Liver (tissue), 9 donors: ENCODE measurements around the gene LEMD2. TPM values are rescaled to one million over a fixed set of nuclear protein-coding genes. Genes with fewer than 3 reads are reported as not detected.
A peak's percentile ranks its signal among the peaks of the same experiment; 100 is the strongest.

Experiments used
- DNase-seq: peaks from one replicate; pipeline ENCODE4 v3.0.0-alpha.2; 2017; ENCODE audit warnings: low spot score
- H3K27ac ChIP-seq, 2 donors: one replicate each; pipeline ENCODE4 v1.7.0; 2013; ENCODE audit warnings: inconsistent platforms in 2 of 2, low read length in 2 of 2, control low read depth in 1 of 2, low read depth in 1 of 2, mild to moderate bottlenecking in 1 of 2
- H3K27me3 ChIP-seq, 4 donors: one replicate each; pipeline versions ENCODE4 v1.6.1 to v1.7.0; 2013; ENCODE audit warnings: low read length in 3 of 4, inconsistent platforms in 1 of 4, mild to moderate bottlenecking in 1 of 4, moderate library complexity in 1 of 4; ENCODE audit not compliant: control insufficient read depth in 4 of 4, insufficient read depth in 4 of 4
- H3K36me3 ChIP-seq, 4 donors: one replicate each; pipeline versions ENCODE4 v1.6.1 to v1.7.0; 2013; ENCODE audit warnings: low read length in 3 of 4, mild to moderate bottlenecking in 3 of 4, low read depth in 1 of 4, moderate library complexity in 1 of 4; ENCODE audit not compliant: control insufficient read depth in 4 of 4, insufficient read depth in 3 of 4
- H3K4me1 ChIP-seq, 4 donors: one replicate each; pipeline versions ENCODE4 v1.6.1 to v1.7.0; 2013; ENCODE audit warnings: low read length in 3 of 4, mild to moderate bottlenecking in 3 of 4, moderate library complexity in 1 of 4; ENCODE audit not compliant: control insufficient read depth in 4 of 4, insufficient read depth in 4 of 4
- H3K4me3 ChIP-seq, 3 donors: one replicate each; pipeline versions ENCODE4 v1.6.1 to v1.7.0; 2013; ENCODE audit warnings: low read length in 3 of 3, control low read depth in 1 of 3, low read depth in 1 of 3, mild to moderate bottlenecking in 1 of 3
- H3K9ac ChIP-seq, 2 donors: one replicate each; pipeline ENCODE4 v1.7.0; 2013; ENCODE audit warnings: low read length in 2 of 2, mild to moderate bottlenecking in 2 of 2, moderate library complexity in 2 of 2, control low read depth in 1 of 2, low read depth in 1 of 2
- H3K9me3 ChIP-seq, 4 donors: one replicate each; pipeline versions ENCODE4 v1.6.1 to v1.7.0; 2013; ENCODE audit warnings: low read length in 3 of 4; ENCODE audit not compliant: control insufficient read depth in 4 of 4
- ATF3 ChIP-seq: IDR thresholded peaks from 2 replicates; pipeline ENCODE4 v1.6.1; 2016; ENCODE audit warnings: antibody characterized with exemption
- EGR1 ChIP-seq, 2 donors: IDR thresholded peaks; 2 replicates each; pipeline ENCODE4 v1.6.1; 2016 to 2018; ENCODE audit warnings: antibody characterized with exemption in 2 of 2, low read depth in 2 of 2
- FOXA1 ChIP-seq: IDR thresholded peaks from 2 replicates; pipeline ENCODE4 v1.6.1; 2016; ENCODE audit warnings: antibody characterized with exemption
- FOXA2 ChIP-seq: IDR thresholded peaks from 2 replicates; pipeline ENCODE4 v1.6.1; 2016; ENCODE audit warnings: antibody characterized with exemption
- GABPA ChIP-seq, 2 donors: IDR thresholded peaks in 1 of 2; conservative IDR thresholded peaks in 1 of 2; 2 replicates each; pipeline ENCODE4 v1.6.1; 2016; ENCODE audit warnings: antibody characterized with exemption in 2 of 2, mild to moderate bottlenecking in 1 of 2, moderate library complexity in 1 of 2
- HNF4A ChIP-seq, 2 donors: conservative IDR thresholded peaks; 2 replicates each; pipeline ENCODE4 v1.6.1; 2016; ENCODE audit warnings: antibody characterized with exemption in 2 of 2, mild to moderate bottlenecking in 2 of 2
- HNF4G ChIP-seq: IDR thresholded peaks from 2 replicates; pipeline ENCODE4 v1.6.1; 2016; ENCODE audit warnings: antibody characterized with exemption
- JUND ChIP-seq, 2 donors: IDR thresholded peaks; 2 replicates each; pipeline ENCODE4 v1.6.1; 2016; ENCODE audit warnings: antibody characterized with exemption in 2 of 2
- MAX ChIP-seq: IDR thresholded peaks from 2 replicates; pipeline ENCODE4 v1.6.1; 2016; ENCODE audit warnings: antibody characterized with exemption
- NR2F2 ChIP-seq: IDR thresholded peaks from 2 replicates; pipeline ENCODE4 v1.6.1; 2016; ENCODE audit warnings: antibody characterized with exemption
- RAD21 ChIP-seq, 2 donors: IDR thresholded peaks; 2 replicates each; pipeline ENCODE4 v1.6.1; 2016; ENCODE audit warnings: antibody characterized with exemption in 2 of 2, mild to moderate bottlenecking in 2 of 2
- REST ChIP-seq: IDR thresholded peaks from 2 replicates; pipeline ENCODE4 v1.6.1; 2016; ENCODE audit warnings: antibody characterized with exemption, mild to moderate bottlenecking
- RXRA ChIP-seq, 2 donors: IDR thresholded peaks; 2 replicates each; pipeline ENCODE4 v1.6.1; 2017 to 2018; ENCODE audit warnings: antibody characterized with exemption in 2 of 2, mild to moderate bottlenecking in 1 of 2
- SP1 ChIP-seq: IDR thresholded peaks from 2 replicates; pipeline ENCODE4 v1.6.1; 2018; ENCODE audit warnings: antibody characterized with exemption, mild to moderate bottlenecking
- TAF1 ChIP-seq: conservative IDR thresholded peaks from 2 replicates; pipeline ENCODE4 v1.6.1; 2016; ENCODE audit warnings: antibody characterized with exemption, mild to moderate bottlenecking
- YY1 ChIP-seq: IDR thresholded peaks from 2 replicates; pipeline ENCODE4 v1.6.1; 2016; ENCODE audit warnings: antibody characterized with exemption, mild to moderate bottlenecking
- WGBS: extraction: QIAGEN DNeasy Blood & Tissue Kit; methylation state at CpG from one replicate; pipeline ENCODE4 v1.1.7; 2013; 5-methylcytosine and 5-hydroxymethylcytosine counted together
- polyA plus RNA-seq, 2 donors: library from polyadenylated mRNA; stranded (reverse) in 1 of 2; unstranded in 1 of 2; fragments of 200-250 nt in 1 of 2; fragments of >200 nt in 1 of 2; fragmentation: Nextera tagmentation in 1 of 2; extraction: Ambion mirVana in 1 of 2; gene quantifications; one replicate each; pipeline versions ENCODE4 v1.2.1 to v1.2.3, GENCODE V29; 2013 to 2015
- total RNA-seq, 2 donors: library from RNA; depleted of rRNA; stranded (reverse); fragments of >200 nt; gene quantifications; one replicate each; pipeline ENCODE4 v1.2.3, GENCODE V29; 2014
- TF ChIP-seq, protein P1 (sequence below): fragments of 150-350 bp; IDR thresholded peaks from 2 replicates; pipeline ENCODE4 v1.5.1; 2017; ENCODE audit warnings: improper control_type of control experiment, low read depth, low read length; ENCODE audit not compliant: missing input control
- TF ChIP-seq, protein P2 (sequence below): IDR thresholded peaks from 2 replicates; pipeline ENCODE4 v1.6.1; 2016; ENCODE audit warnings: antibody characterized with exemption
- donor health status: healthy.
- donor health status: healthy.
- donor health status: healthy.
- donor health status: healthy.
- donor health status: healthy.

Gene LEMD2
- total and polyA plus RNA-seq, 4 donors: 6.5 to 23.1 (median 16.6) TPM

- Histone ChIP-seq H3K27me3 (no peaks in the 10 kb centered on the region), H3K4me3 (no peak overlapping the region), H3K9me3 (no peaks in the 10 kb centered on the region), H3K27ac (peak overlapping the region in 1 of 2 donors; percentile 19), H3K9ac (no peak overlapping the region), H3K36me3 (no peaks in the 10 kb centered on the region), H3K4me1 (peaks cover 12 to 35% (median 23%) of the 10 kb centered on the region in 4 donors)
- 83% methylated on average over 9 of the region's 9 CpGs for WGBS
- TF ChIP-seq JUND (IDR thresholded peaks at IDR 0.05): no peak
- TF ChIP-seq, protein P1, sequence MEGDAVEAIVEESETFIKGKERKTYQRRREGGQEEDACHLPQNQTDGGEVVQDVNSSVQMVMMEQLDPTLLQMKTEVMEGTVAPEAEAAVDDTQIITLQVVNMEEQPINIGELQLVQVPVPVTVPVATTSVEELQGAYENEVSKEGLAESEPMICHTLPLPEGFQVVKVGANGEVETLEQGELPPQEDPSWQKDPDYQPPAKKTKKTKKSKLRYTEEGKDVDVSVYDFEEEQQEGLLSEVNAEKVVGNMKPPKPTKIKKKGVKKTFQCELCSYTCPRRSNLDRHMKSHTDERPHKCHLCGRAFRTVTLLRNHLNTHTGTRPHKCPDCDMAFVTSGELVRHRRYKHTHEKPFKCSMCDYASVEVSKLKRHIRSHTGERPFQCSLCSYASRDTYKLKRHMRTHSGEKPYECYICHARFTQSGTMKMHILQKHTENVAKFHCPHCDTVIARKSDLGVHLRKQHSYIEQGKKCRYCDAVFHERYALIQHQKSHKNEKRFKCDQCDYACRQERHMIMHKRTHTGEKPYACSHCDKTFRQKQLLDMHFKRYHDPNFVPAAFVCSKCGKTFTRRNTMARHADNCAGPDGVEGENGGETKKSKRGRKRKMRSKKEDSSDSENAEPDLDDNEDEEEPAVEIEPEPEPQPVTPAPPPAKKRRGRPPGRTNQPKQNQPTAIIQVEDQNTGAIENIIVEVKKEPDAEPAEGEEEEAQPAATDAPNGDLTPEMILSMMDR: no peak
- no peak for TF ChIP-seq REST
- no peak for TF ChIP-seq YY1
- no peak for TF ChIP-seq HNF4A (conservative IDR thresholded peaks at IDR 0.05)
- TF ChIP-seq FOXA2: no peak
- TF ChIP-seq GABPA (IDR thresholded peaks at IDR 0.05 in 1 of 2, conservative IDR thresholded peaks at IDR 0.05 in 1 of 2): no peak
- TF ChIP-seq NR2F2: no peak
- TF ChIP-seq ATF3: no peak
- TF ChIP-seq RAD21 (IDR thresholded peaks at IDR 0.05): no peak
- DNase-seq: no peak
Observed at GRCh38 chr6:33738153-33738552, 50.8 kb downstream of the LEMD2 start.

- H3K27ac ChIP-seq: peak overlapping the region in 1 of 2 donors; percentile 19
- H3K4me3 ChIP-seq: no peak overlapping the region
- H3K36me3 ChIP-seq: no peaks in the 10 kb centered on the region
- H3K4me1 ChIP-seq: peaks cover 12 to 35% (median 22%) of the 10 kb centered on the region in 4 donors
- H3K27me3 ChIP-seq: no peaks in the 10 kb centered on the region
- H3K9me3 ChIP-seq: no peaks in the 10 kb centered on the region
- 85% methylated on average over 15 of the region's 15 CpGs for WGBS
- no peak for DNase-seq
- H3K9ac ChIP-seq: no peak overlapping the region
- TF ChIP-seq, protein P2, sequence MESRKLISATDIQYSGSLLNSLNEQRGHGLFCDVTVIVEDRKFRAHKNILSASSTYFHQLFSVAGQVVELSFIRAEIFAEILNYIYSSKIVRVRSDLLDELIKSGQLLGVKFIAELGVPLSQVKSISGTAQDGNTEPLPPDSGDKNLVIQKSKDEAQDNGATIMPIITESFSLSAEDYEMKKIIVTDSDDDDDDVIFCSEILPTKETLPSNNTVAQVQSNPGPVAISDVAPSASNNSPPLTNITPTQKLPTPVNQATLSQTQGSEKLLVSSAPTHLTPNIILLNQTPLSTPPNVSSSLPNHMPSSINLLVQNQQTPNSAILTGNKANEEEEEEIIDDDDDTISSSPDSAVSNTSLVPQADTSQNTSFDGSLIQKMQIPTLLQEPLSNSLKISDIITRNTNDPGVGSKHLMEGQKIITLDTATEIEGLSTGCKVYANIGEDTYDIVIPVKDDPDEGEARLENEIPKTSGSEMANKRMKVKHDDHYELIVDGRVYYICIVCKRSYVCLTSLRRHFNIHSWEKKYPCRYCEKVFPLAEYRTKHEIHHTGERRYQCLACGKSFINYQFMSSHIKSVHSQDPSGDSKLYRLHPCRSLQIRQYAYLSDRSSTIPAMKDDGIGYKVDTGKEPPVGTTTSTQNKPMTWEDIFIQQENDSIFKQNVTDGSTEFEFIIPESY: no peak
- no peak for TF ChIP-seq HNF4A (conservative IDR thresholded peaks at IDR 0.05)
- TF ChIP-seq RAD21 (IDR thresholded peaks at IDR 0.05): no peak
- TF ChIP-seq MAX: no peak
- no peak for TF ChIP-seq EGR1 (IDR thresholded peaks at IDR 0.05; ENCODE audit: low read depth in 2 of 2)
- no peak for TF ChIP-seq ATF3
- no peak for TF ChIP-seq FOXA1
- TF ChIP-seq, protein P1: no peak
- TF ChIP-seq TAF1: no peak
- TF ChIP-seq FOXA2: no peak
- TF ChIP-seq YY1: no peak
- TF ChIP-seq NR2F2: no peak
- no peak for TF ChIP-seq RXRA (IDR thresholded peaks at IDR 0.05)
- TF ChIP-seq JUND (IDR thresholded peaks at IDR 0.05): no peak
- TF ChIP-seq HNF4G: no peak
- TF ChIP-seq SP1: no peak
Observed at GRCh38 chr6:33737267-33738026, 51.5 kb downstream of the LEMD2 start.
